Adrenal gland (tissue), 12 donors: ENCODE data around the gene GLS. TPM values are rescaled to one million over a fixed set of nuclear protein-coding genes. Genes with fewer than 3 reads are reported as not detected.
A peak's percentile ranks its signal among the peaks of the same experiment; 100 is the strongest.
"Not testable (repeated sequence)": the region's sequence is repeated elsewhere in the genome, so short reads cannot be mapped to it uniquely, and the experiment has no call there.

Source experiments
- DNase-seq, 7 donors: peaks; one replicate each; pipeline ENCODE4 v3.0.0-alpha.2; 2019 to 2020
- H3K27ac ChIP-seq, 5 donors: fragments of 200-600 bp; sonication (generic) in 4 of 5; 1 replicate in 3 of 5; 2 replicates in 2 of 5; pipeline versions ENCODE4 v1.5.1 to v1.8.0; 2016 to 2020; ENCODE audit warnings: mild to moderate bottlenecking in 1 of 5
- H3K27me3 ChIP-seq: fragments of 200-600 bp; 2 replicates; pipeline ENCODE4 v1.8.0; 2021
- H3K36me3 ChIP-seq, 2 donors: fragments of 200-600 bp; replicated peaks in 1 of 2; 1 replicate in 1 of 2; 2 replicates in 1 of 2; pipeline versions ENCODE4 v1.5.1 to v1.8.0; 2018 to 2022
- H3K4me1 ChIP-seq, 2 donors: fragments of 200-600 bp; replicated peaks in 1 of 2; 1 replicate in 1 of 2; 2 replicates in 1 of 2; pipeline versions ENCODE4 v1.5.1 to v1.8.0; 2018 to 2021
- H3K4me3 ChIP-seq, 4 donors: fragments of 200-600 bp; sonication (generic) in 3 of 4; one replicate each; pipeline ENCODE4 v1.5.1; 2016 to 2018
- H3K9me3 ChIP-seq, 3 donors: fragments of 200-600 bp; sonication (generic) in 1 of 3; replicated peaks in 1 of 3; 1 replicate in 2 of 3; 2 replicates in 1 of 3; pipeline versions ENCODE4 v1.5.1 to v1.8.0; 2016 to 2021
- POLR2A ChIP-seq, 2 donors: fragments of 450-650 bp; IDR thresholded peaks; one replicate each; pipeline ENCODE4 v1.6.1; 2017; ENCODE audit warnings: antibody characterized with exemption in 2 of 2, mild to moderate bottlenecking in 2 of 2, moderate library complexity in 1 of 2
- WGBS, 4 donors: extraction: QIAGEN DNeasy Blood & Tissue Kit in 2 of 4; methylation state at CpG; one replicate each; pipeline versions ENCODE4 v1.1.5 to v1.1.7; 2013 to 2017; 5-methylcytosine and 5-hydroxymethylcytosine counted together
- intact Hi-C, 2 donors: fragments of 100-400 bp; cut with DNase I; formaldehyde crosslinking; loops; one replicate each; pipeline versions ENCODE4 v1.14.1 to v1.15.0; 2022 to 2023
- polyA plus RNA-seq, 3 donors: library from polyadenylated mRNA; stranded (reverse); fragments of 200-250 nt in 2 of 3; fragments of 350-450 nt in 1 of 3; fragmentation: Illumina TruSeq in 1 of 3; extraction: RNeasy Lipid Tissue Mini Kit (QIAGEN cat#74804) in 1 of 3; gene quantifications; one replicate each; pipeline ENCODE4 v1.2.3, GENCODE V29; 2013 to 2014
- total RNA-seq, 9 donors: library from RNA; depleted of rRNA in 4 of 9; stranded (reverse); fragments of >200 nt in 4 of 9; fragments of 120-200 nt in 1 of 9; fragmentation: NEBNext Ultra II Directional in 1 of 9; extraction: Animal tissue kit (Norgen Biotek cat#: 25700) in 1 of 9; gene quantifications; one replicate each; pipeline versions ENCODE4 v1.1.0 to v1.2.4, GENCODE V29; 2013 to 2023
- TF ChIP-seq, protein P1 (sequence below), 6 experiments: fragments of 450-650 bp in 4 of 6; fragments of 200-600 bp in 2 of 6; sonication (generic) in 1 of 6; IDR thresholded peaks; 1 replicate in 5 of 6; 2 replicates in 1 of 6; pipeline versions ENCODE4 v1.5.1 to v1.8.0; 2016 to 2021; ENCODE audit warnings: antibody characterized with exemption in 6 of 6, mild to moderate bottlenecking in 2 of 6, moderate library complexity in 1 of 6
- donor health status: healthy with polysubstance abuse.
- donor health status: Bipolar disorder and iron deficiency.
- donor health status: DM: yes; HTN: yes; CAD: no.
- donor health status: DM: no; HTN: no; CAD: no.
- donor health status: DM: no; HTN: no; CAD: no.
- donor health status: DM: yes; HTN: yes; CAD: no.

Gene GLS
- total and polyA plus RNA-seq, 12 donors, result 55.3 to 527 (median 254) TPM

DNA sequence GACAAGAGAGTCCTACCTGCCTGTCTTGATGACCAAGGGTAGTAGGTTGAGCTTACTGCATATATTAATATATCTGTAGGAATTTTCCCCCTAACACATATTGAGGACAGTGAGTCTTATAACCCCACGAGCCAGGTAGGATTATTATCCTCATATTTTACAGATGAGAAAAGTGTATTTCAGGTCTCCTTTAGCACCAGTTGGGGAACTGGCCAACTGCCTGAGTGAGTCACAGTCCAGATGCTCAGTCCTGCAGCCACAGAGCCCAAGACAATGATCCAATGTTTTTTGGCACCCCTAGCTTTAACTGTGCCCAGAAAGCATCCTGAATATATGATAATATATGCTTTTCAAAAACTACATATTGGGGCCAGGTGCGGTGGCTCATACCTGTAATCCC lies 30.8 kb upstream of the GLS start:
- Histone ChIP-seq H3K4me1 (peaks cover 31 to 47% of the 10 kb centered on the region in 2 donors), H3K27ac (peak overlapping the region in 2 of 5 donors; percentile 10 to 47), H3K4me3 (no peak overlapping the region), H3K27me3 (no peaks in the 10 kb centered on the region), H3K36me3 (no peaks in the 10 kb centered on the region), H3K9me3 (no peaks in the 10 kb centered on the region)
- DNase-seq, result peak; percentile 51 to 85 (median 79)
- TF ChIP-seq POLR2A (IDR thresholded peaks at IDR 0.05), result no peak
- TF ChIP-seq, protein P1, sequence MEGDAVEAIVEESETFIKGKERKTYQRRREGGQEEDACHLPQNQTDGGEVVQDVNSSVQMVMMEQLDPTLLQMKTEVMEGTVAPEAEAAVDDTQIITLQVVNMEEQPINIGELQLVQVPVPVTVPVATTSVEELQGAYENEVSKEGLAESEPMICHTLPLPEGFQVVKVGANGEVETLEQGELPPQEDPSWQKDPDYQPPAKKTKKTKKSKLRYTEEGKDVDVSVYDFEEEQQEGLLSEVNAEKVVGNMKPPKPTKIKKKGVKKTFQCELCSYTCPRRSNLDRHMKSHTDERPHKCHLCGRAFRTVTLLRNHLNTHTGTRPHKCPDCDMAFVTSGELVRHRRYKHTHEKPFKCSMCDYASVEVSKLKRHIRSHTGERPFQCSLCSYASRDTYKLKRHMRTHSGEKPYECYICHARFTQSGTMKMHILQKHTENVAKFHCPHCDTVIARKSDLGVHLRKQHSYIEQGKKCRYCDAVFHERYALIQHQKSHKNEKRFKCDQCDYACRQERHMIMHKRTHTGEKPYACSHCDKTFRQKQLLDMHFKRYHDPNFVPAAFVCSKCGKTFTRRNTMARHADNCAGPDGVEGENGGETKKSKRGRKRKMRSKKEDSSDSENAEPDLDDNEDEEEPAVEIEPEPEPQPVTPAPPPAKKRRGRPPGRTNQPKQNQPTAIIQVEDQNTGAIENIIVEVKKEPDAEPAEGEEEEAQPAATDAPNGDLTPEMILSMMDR (IDR thresholded peaks at IDR 0.05), result no peak
- WGBS, 4 donors, result 67 to 81% (median 69%) methylated on average over 2 of the region's 2 CpGs
- intact Hi-C loops, result no loop called here

DNA sequence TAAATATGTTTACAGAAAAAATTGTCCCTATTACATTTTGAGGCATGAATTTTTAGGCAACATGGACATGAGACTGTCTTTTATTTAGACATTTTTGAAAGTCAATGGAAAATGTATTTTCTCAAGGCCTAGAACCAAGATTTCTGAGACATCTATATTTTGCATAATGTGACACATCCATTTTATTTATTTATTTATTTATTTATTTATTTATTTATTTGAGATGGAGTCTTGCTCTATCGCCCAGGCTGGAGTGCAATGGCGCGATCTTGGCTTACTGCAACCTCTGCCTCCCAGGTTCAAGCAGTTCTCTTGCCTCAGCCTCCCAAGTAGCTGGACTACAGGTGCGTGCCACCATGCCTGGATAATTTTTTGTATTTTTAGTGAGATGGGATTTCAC lies 27.6 kb upstream of the GLS start:
- not testable (repeated sequence) for H3K27ac ChIP-seq
- 90 to 95% (median 93%) methylated on average over 4 of the region's 4 CpGs for WGBS, 4 donors

DNA sequence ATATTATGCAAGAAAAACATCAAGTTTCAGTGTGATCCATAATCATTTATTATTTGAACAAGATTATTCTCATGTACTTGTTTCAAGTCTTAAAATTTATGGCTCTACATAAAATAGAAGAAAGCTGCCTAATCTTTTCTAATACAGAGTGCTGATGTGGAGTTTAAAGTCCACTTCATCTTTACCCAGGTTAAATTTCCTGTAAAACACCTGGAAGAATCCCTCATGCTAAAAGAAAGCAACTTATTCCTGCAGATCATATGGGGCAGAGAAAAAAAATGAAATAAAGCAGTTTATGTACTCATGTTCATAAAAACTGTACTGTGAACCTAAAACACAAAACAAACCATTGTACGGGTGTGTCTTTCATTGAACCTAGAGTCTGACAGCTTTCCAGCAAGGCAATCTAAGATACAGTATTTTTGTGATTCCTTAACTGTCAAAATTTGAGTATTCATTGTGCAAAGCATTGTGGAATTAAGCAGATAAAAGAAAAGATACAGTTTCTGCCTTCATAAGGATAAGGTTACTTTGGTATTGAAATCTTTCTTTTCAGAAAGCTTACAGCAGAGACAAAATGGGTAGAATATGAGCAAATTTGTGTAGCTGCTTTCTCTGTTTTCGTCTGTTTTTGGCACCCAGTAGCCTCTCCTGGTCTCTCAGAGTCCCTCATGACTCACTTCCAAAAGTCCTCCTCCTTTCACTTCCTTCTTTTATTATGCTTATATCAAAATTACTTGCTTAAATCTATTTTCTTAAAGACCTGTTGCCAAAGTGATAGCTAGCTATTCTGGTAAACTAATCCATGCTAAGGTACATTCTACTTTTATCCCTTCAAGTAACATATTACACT lies 26.9 kb upstream of the GLS start:
- H3K4me1 ChIP-seq, result peaks cover 6 to 15% of the 10 kb centered on the region in 2 donors
- H3K9me3 ChIP-seq, result no peaks in the 10 kb centered on the region
- H3K4me3 ChIP-seq, result no peak overlapping the region
- DNase-seq, result peak in 1 of 7 donors; percentile 15
- H3K27me3 ChIP-seq, result no peaks in the 10 kb centered on the region
- intact Hi-C loops, result no loop called here
- TF ChIP-seq POLR2A (IDR thresholded peaks at IDR 0.05), result no peak
- TF ChIP-seq, protein P1 (IDR thresholded peaks at IDR 0.05), result no peak
- H3K27ac ChIP-seq, result peak overlapping the region in 1 of 5 donors; percentile 29
- 30 to 38% (median 33%) methylated on average over 2 of the region's 2 CpGs for WGBS, 4 donors
- H3K36me3 ChIP-seq, result no peaks in the 10 kb centered on the region

More for the DNA sequence above, 27.6 kb upstream of the GLS start:
- H3K36me3 ChIP-seq, H3K27me3 ChIP-seq, H3K9me3 ChIP-seq, intact Hi-C loops, H3K4me3 ChIP-seq, DNase-seq: not testable (repeated sequence)
- peaks cover 12 to 21% of the 10 kb centered on the region in 2 donors for H3K4me1 ChIP-seq

DNA sequence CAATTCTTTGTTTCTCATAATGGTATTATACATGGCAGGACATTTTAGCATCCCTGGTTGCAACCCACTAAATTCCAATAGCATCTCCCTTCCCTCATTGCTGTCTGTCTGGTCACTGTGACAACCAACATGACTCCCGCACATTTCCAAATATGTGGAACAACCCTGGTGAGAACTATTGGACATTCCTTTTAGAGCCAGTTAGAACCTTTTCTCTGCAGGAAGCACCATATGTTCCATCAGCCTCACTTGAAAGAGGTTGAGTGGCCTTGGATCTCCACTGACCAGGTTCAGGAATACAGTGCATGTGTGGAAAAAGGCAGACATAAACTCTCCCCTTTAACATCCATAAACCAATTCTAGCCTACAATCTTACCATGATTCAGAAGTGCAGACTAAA lies 25.9 kb upstream of the GLS start:
- TF ChIP-seq, protein P1 (IDR thresholded peaks at IDR 0.05), result no peak
- TF ChIP-seq POLR2A (IDR thresholded peaks at IDR 0.05), result no peak
- H3K9me3 ChIP-seq, result no peaks in the 10 kb centered on the region
- no peak overlapping the region for H3K4me3 ChIP-seq
- H3K36me3 ChIP-seq, result no peaks in the 10 kb centered on the region
- H3K27me3 ChIP-seq, result no peaks in the 10 kb centered on the region
- peaks cover under 1 to 10% of the 10 kb centered on the region in 2 donors for H3K4me1 ChIP-seq
- 98 to 100% (median 100%) methylated on average over 1 of the region's 1 CpG for WGBS, 4 donors
- DNase-seq, result no peak
- intact Hi-C loops, result no loop called here
- no peak overlapping the region for H3K27ac ChIP-seq
